Lower lobe of right lung (tissue), 2 donors: ENCODE data around the gene ADORA2A. TPM values are rescaled to one million over a fixed set of nuclear protein-coding genes. Genes with fewer than 3 reads are reported as not detected.

Experiments
- ATAC-seq, 2 donors: fragments of 200-7000 bp; cut with Tn5 transposase; one replicate each; pipeline ENCODE4 v1.9.1; 2020 to 2022; ENCODE audit warnings: mild to moderate bottlenecking in 2 of 2, moderate library complexity in 2 of 2
- DNase-seq: peaks from one replicate; pipeline ENCODE4 v3.0.0-alpha.2; 2020
- H3K27ac ChIP-seq: fragments of 200-600 bp; one replicate; pipeline ENCODE4 v1.8.0; 2022
- H3K27me3 ChIP-seq: fragments of 200-600 bp; one replicate; pipeline ENCODE4 v1.8.0; 2022; ENCODE audit warnings: low read depth
- H3K36me3 ChIP-seq: fragments of 200-600 bp; one replicate; pipeline ENCODE4 v1.8.0; 2022; ENCODE audit warnings: mild to moderate bottlenecking
- H3K4me1 ChIP-seq: fragments of 200-600 bp; one replicate; pipeline ENCODE4 v1.8.0; 2022
- H3K4me3 ChIP-seq: fragments of 200-600 bp; one replicate; pipeline ENCODE4 v1.8.0; 2022; ENCODE audit warnings: mild to moderate bottlenecking
- H3K9me3 ChIP-seq: fragments of 200-600 bp; one replicate; pipeline ENCODE4 v1.8.0; 2022
- intact Hi-C: fragments of 100-400 bp; cut with DNase I; formaldehyde crosslinking; loops from one replicate; pipeline ENCODE4 v1.11.0; 2022
- total RNA-seq: library from RNA; stranded (reverse); fragmentation: NEBNext Ultra II Directional; extraction: Animal tissue kit (Norgen Biotek cat#: 25700); gene quantifications from one replicate; pipeline ENCODE4 v1.2.1, GENCODE V29; 2021
- TF ChIP-seq, protein P1 (sequence below): fragments of 200-600 bp; IDR thresholded peaks from one replicate; pipeline ENCODE4 v1.8.0; 2022; ENCODE audit warnings: antibody characterized with exemption, mild to moderate bottlenecking
- donor health status: DM: no; HTN: yes; CAD: no; lungs with severe emphysema.

ADORA2A gene
- total RNA-seq, 1 donor from 2014 or later, result 16.0 TPM

DNA sequence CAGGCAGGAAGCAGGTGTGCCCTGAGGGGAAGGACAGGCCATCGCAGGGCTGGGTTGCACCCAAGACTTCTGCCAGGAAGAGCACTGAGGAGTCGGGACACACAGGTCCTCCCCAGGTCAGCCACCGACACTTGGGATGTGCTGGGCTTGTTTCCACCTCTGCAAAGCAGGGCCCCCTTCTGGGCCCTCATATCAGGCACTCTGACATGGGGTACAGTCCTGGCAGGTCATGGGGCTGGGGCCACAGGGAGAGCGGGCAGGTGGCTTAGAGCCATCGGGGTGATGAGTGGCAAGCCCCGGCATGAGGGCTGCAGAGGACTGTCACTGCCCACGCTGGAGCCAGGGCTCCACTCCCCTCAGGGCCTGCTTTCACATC is 7.9 kb upstream of the ADORA2A start:
- Histone ChIP-seq H3K27me3 (peaks cover 3% of the 10 kb centered on the region), H3K4me3 (no peak overlapping the region), H3K27ac (no peak overlapping the region), H3K4me1 (peaks cover 40% of the 10 kb centered on the region), H3K36me3 (peaks cover 28% of the 10 kb centered on the region), H3K9me3 (no peaks in the 10 kb centered on the region)
- TF ChIP-seq, protein P1, sequence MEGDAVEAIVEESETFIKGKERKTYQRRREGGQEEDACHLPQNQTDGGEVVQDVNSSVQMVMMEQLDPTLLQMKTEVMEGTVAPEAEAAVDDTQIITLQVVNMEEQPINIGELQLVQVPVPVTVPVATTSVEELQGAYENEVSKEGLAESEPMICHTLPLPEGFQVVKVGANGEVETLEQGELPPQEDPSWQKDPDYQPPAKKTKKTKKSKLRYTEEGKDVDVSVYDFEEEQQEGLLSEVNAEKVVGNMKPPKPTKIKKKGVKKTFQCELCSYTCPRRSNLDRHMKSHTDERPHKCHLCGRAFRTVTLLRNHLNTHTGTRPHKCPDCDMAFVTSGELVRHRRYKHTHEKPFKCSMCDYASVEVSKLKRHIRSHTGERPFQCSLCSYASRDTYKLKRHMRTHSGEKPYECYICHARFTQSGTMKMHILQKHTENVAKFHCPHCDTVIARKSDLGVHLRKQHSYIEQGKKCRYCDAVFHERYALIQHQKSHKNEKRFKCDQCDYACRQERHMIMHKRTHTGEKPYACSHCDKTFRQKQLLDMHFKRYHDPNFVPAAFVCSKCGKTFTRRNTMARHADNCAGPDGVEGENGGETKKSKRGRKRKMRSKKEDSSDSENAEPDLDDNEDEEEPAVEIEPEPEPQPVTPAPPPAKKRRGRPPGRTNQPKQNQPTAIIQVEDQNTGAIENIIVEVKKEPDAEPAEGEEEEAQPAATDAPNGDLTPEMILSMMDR, result no peak
- ATAC-seq (no peak), DNase-seq (no peak)
- intact Hi-C loops, result no loop called here

- TF ChIP-seq, protein P1, result no peak
- ATAC-seq (no peak), DNase-seq (no peak)
- Histone ChIP-seq H3K4me1 (peaks cover 43% of the 10 kb centered on the region), H3K36me3 (peaks cover 19% of the 10 kb centered on the region), H3K9me3 (no peaks in the 10 kb centered on the region), H3K27me3 (peaks cover 12% of the 10 kb centered on the region), H3K27ac (peak overlapping the region; percentile 53), H3K4me3 (no peak overlapping the region)
- intact Hi-C loops, result no loop called here
These were observed 7.1 kb upstream of the ADORA2A start for GRCh38 chr22:24420072-24420976.

DNA sequence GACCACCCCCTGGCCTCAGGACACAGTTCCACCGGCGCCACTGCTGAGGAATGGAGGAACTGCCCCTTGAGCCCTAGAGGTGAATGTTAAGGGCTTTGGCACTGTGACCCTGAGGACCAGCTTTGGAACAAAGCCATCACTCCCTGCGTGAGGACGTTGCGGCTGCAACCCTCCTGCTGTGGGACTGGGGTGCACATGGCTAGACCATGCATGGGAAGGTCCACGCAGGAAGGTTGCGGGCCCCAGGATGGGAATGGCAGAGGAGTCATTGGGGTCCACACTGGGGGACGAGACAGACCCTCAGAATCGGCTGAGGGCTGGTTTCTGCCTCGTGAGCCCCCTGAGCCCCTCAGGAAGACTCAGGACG is 6.4 kb upstream of the ADORA2A start:
- DNase-seq (peak; percentile 30), ATAC-seq (no peak)
- TF ChIP-seq, protein P1, result no peak
- intact Hi-C loops, result no loop called here
- Histone ChIP-seq H3K4me3 (no peak overlapping the region), H3K9me3 (no peaks in the 10 kb centered on the region), H3K27me3 (peaks cover 13% of the 10 kb centered on the region), H3K36me3 (peaks cover 13% of the 10 kb centered on the region), H3K27ac (peak overlapping the region; percentile 53), H3K4me1 (peaks cover 46% of the 10 kb centered on the region)

GRCh38 chr22:24421428-24421931 is 5.9 kb upstream of the ADORA2A start:
- Histone ChIP-seq H3K4me3 (no peak overlapping the region), H3K27ac (no peak overlapping the region), H3K9me3 (no peaks in the 10 kb centered on the region), H3K4me1 (peaks cover 49% of the 10 kb centered on the region), H3K36me3 (peaks cover 8% of the 10 kb centered on the region), H3K27me3 (peaks cover 13% of the 10 kb centered on the region)
- peak; percentile 32 for DNase-seq
- no peak for ATAC-seq
- intact Hi-C loops, result no loop called here
- TF ChIP-seq, protein P1, result peak; percentile 14

DNA sequence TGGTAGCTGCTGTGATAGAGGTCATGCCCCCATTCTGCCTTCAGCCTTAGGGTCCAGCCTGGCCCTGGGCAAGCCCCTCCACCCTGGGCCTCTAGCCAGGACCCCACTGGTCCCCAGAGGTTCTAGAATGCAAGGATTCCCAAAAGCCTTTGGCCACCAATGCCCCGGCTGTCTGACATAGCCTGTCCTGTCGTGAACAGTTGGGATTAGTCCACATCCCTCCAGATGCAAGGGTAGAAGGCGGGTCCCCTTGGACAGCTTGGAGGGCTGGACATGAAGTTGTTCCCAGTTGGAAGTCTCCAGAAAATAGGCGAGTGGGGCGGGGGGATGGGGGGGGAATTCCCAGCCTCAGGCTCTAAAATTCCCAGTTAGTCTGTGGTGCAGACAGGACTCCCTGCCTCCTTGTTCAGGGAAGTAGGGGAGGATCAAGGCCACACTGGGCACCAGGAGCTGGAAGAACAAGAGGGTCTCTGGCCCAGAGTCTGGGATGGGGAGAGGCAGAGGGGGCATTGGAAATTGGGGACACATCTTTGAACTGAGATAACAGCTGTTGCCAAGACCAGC is 5.2 kb upstream of the ADORA2A start:
- Histone ChIP-seq H3K4me3 (no peak overlapping the region), H3K9me3 (no peaks in the 10 kb centered on the region), H3K36me3 (peaks cover 3% of the 10 kb centered on the region), H3K4me1 (peaks cover 56% of the 10 kb centered on the region), H3K27me3 (peaks cover 13% of the 10 kb centered on the region), H3K27ac (no peak overlapping the region)
- peak; percentile 22 for DNase-seq
- intact Hi-C loops, result no loop called here
- ATAC-seq, result no peak
- TF ChIP-seq, protein P1, result no peak
